Keratinocyte (primary cell): ENCODE data around the gene SLC7A7.

Experiments used
- EZH2 ChIP-seq: IDR thresholded peaks from one replicate; pipeline ENCODE4 v1.6.1; 2012; ENCODE audit warnings: inconsistent platforms, mild to moderate bottlenecking, low read length, moderate library complexity
- TF ChIP-seq, protein P1 (sequence below), 3 experiments: IDR thresholded peaks in 1 of 3; conservative IDR thresholded peaks in 1 of 3; optimal IDR thresholded peaks in 1 of 3; 2 replicates in 2 of 3; 3 replicates in 1 of 3; pipeline versions ENCODE3 to v1.5.1; 2011; ENCODE audit warnings: low read length in 3 of 3, mild to moderate bottlenecking in 3 of 3, moderate library complexity in 2 of 3, control low read depth in 1 of 3, inconsistent platforms in 1 of 3; ENCODE audit not compliant: insufficient read depth in 2 of 3; ENCODE audit errors: extremely low read depth in 1 of 3

DNA sequence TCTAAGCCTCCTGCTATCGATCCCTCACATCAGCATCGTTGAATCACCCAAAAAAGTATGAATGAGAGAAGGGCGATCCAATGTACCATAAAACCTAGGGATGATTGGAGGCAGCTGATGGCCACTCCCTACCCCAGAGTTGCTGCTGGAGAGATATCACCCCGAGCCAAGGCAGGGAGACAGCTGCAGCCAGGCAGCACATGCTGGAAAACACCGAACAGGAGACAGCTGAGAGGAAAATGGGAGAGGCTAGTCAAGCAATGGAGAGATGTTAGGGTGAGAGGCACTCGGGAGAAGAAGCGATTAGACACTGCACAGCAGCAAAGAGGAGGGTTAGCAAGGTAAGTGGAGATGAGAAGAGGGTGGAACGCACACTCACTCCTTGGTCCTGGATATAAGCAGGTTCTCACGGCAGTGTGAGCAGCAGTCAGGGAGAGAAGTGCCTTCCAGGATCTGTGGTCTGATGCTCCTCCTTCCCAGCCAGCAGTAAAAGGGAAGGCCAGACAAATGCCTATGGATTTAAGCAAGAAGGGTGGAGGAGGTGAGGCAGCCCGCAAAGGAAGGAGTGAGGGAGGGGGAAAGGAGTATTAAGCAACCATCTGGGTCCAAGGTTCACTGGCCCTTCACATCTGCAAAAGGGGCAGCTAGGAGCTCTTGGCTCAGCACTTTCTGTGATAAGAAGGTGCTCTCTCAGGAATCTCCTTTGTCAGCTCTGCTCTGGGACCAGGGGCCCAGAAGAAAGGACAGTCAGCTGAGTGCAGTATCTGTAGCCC, at the start of gene SLC7A7:
- TF ChIP-seq, protein P1, sequence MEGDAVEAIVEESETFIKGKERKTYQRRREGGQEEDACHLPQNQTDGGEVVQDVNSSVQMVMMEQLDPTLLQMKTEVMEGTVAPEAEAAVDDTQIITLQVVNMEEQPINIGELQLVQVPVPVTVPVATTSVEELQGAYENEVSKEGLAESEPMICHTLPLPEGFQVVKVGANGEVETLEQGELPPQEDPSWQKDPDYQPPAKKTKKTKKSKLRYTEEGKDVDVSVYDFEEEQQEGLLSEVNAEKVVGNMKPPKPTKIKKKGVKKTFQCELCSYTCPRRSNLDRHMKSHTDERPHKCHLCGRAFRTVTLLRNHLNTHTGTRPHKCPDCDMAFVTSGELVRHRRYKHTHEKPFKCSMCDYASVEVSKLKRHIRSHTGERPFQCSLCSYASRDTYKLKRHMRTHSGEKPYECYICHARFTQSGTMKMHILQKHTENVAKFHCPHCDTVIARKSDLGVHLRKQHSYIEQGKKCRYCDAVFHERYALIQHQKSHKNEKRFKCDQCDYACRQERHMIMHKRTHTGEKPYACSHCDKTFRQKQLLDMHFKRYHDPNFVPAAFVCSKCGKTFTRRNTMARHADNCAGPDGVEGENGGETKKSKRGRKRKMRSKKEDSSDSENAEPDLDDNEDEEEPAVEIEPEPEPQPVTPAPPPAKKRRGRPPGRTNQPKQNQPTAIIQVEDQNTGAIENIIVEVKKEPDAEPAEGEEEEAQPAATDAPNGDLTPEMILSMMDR (optimal IDR thresholded peaks at IDR 0.05 in 1 of 3, IDR thresholded peaks at IDR 0.05 in 1 of 3, conservative IDR thresholded peaks at IDR 0.05 in 1 of 3; ENCODE audit: extremely low read depth in 1 of 3, insufficient read depth in 2 of 3, low read length in 3 of 3), result no peak
- TF ChIP-seq EZH2, result no peak
